B cell (primary cell): ENCODE measurements around the gene GPR158.

Experiments
- CTCF ChIP-seq: fragments of 200-600 bp; IDR thresholded peaks from one replicate; pipeline ENCODE4 v1.8.0; 2022; ENCODE audit warnings: antibody characterized with exemption, mild to moderate bottlenecking
- EZH2 ChIP-seq: IDR thresholded peaks from 2 replicates; pipeline ENCODE4 v1.6.1; 2012; ENCODE audit warnings: borderline replicate concordance, low read depth, mild to moderate bottlenecking, moderate library complexity, low read length; ENCODE audit not compliant: insufficient read depth, poor library complexity, severe bottlenecking

- TF ChIP-seq CTCF (no peak), EZH2 (no peak)
These were observed 215.9 kb downstream of the GPR158 start for GRCh38 chr10:25390733-25391132.
